Measurements from ENCODE around the gene CACNA1A.
"Not testable (repeated sequence)": the region's sequence is repeated elsewhere in the genome, so short reads cannot be mapped to it uniquely, and the experiment has no call there.

Gene CACNA1A

DNA sequence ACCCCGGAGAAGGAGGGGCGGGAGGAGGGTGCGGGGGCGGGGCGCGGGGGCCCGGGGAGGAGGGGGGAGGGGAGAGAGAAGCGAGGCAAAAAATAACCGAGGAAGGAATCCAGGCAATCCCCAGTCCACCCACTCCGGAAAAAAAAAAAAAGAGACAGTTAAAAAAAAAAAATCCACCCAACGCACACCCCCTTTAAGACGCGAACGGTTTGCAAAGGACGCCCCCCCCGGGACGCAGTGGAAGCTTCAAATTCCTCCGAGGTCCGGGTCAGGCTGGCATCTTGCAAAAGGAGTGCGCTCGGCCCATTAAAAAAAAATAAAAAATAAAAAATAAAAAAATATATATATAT lies at the start of gene CACNA1A:
Gene CACNA1A (minus strand): TSS at position 9 of the 350 bp plus-strand sequence. CDS start 255 bp downstream, outside the sequence.
- no peak for DNase-seq (ENCODE audit: low read depth)

DNA sequence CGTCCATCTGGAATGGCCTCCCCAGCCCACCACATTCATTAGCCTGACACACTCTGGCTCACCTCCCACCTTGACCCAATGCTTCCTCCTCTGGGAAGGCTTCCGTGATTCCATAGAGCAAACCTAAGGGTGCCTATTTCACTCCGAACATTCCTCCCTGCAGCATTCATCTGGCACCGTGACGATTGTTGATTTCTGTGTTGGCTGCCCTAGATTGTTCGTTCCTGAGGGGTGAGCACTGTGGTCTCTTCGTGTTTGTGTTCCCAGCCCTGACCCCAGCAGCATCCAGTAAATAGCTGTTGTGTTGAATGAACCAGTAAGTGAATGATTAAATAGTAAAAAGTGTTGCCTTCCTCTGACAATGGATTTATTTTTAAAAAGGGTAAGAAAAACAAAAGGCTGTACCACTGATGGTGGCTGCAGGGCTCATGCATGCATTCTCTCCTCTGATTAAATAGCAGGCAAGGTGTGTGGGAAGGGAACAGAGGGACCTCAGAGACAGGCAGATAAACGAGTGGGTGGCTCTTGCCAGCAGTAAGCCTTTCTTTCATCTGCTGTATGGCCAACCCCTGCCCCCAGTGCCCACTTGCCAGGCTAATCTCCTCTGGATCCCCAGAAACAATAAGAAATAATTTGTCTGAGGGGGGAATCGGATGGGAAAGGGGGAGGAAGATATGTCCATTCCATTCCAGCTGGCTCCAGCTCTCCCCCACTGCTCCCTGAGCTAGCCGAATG lies 48.4 kb upstream of the CACNA1A start:
- no peak for DNase-seq (ENCODE audit: low read depth)

GRCh38 chr19:13553880-13554400 lies 47.7 kb upstream of the CACNA1A start:
- DNase-seq (ENCODE audit: low read depth) = no peak

- DNase-seq (ENCODE audit: low read depth) = no peak
These were observed 41.9 kb upstream of the CACNA1A start for GRCh38 chr19:13548131-13548530.

GRCh38 chr19:13547102-13547501 lies 40.8 kb upstream of the CACNA1A start:
- no peak for DNase-seq (ENCODE audit: low read depth)

DNA sequence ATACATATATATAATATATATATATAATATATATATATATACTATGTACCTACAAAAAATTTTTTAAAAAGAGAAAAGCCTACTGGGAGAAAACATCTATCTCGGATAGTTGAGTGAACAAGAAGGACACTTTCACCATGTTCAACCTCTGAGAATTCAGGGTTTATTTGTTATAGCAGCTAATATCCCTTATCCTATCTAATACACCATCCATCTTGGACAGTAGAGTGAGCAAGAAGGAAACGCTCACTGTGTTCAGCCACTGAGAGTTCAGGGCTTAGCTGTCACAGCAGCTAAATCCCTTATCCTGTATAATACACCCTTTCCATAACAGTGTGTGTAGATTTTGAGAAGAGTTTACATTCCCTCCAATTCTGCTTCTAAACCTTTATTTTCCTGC lies 38.1 kb upstream of the CACNA1A start:
- no peak for DNase-seq (ENCODE audit: low read depth)

DNA sequence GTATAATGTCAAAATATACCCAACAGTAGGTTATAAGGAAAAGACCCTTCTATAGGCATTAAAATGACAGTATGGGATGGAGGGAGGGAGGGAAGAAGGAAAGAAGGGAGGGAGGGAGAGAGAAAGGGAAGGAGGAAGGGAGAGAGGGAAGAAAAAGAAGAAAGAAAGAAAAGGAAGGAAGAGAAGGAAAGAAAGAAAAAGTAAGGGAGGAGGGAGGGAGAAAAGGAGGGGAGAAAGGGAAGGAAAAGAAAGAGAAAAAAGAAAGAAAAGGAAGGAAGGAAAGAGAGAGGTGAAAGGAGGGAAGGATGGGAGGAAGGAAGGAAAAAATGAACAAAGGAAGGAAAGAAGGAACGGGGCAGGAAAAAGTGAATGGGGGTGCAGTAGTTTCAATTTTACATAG lies 35.3 kb upstream of the CACNA1A start:
- DNase-seq (ENCODE audit: low read depth) = no peak

DNA sequence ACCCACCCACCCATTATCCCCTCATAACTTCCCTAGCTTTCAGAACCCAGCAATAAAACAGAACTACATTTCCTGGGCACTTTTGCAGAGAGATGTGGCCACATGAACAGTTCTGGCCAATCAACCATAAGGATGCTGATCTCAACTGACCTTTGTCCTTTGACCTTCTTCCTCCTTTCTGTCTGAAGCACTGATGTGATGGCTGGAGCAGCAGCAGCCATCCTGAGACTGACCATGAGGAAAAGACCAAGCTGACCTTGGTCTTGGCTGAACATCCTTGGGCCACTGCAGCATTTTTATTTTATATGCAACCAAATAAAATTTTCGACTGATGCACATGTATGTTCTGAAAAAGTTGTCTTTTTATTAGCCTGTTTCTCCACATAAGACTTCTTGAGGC lies 33.1 kb upstream of the CACNA1A start:
- no peak for DNase-seq (ENCODE audit: low read depth)

- no peak for DNase-seq (ENCODE audit: low read depth)
These were observed 32.4 kb upstream of the CACNA1A start for GRCh38 chr19:13538601-13539253.

GRCh38 chr19:13537454-13537853 lies 31.2 kb upstream of the CACNA1A start:
- no peak for DNase-seq (ENCODE audit: low read depth)

- DNase-seq (ENCODE audit: low read depth) = no peak
These were observed 24.4 kb upstream of the CACNA1A start for GRCh38 chr19:13530720-13531119.

- DNase-seq (ENCODE audit: low read depth) = not testable (repeated sequence)
These were observed 23.4 kb upstream of the CACNA1A start for GRCh38 chr19:13529721-13530120.

GRCh38 chr19:13526552-13526951 lies 20.3 kb upstream of the CACNA1A start:
- no peak for DNase-seq (ENCODE audit: low read depth)

DNA sequence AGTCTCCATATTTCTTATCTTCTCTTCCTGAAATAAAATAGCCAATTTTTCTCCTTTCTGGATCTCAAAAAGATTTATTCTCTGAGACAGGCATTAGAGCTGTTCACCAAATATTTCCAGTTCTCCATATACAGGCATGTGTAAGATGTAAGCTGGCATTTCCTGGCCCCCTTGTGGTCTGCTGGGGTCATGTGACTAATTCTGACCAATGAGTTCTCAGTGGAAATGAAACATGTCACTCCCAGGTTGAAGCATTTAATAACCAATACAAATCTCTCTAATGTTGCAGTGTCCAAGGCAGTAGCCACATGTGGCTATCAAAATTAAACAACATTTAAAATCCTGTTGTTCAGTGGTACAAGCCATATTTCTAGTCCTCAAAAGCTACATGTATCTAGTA lies 14.8 kb upstream of the CACNA1A start:
- DNase-seq (ENCODE audit: low read depth) = no peak

- no peak for DNase-seq (ENCODE audit: low read depth)
These were observed 5.7 kb upstream of the CACNA1A start for GRCh38 chr19:13511947-13512346.

GRCh38 chr19:13507053-13507611 lies 853 bp upstream of the CACNA1A start:
- no peak for DNase-seq (ENCODE audit: low read depth)

- no peak for DNase-seq (ENCODE audit: low read depth)
These were observed 363 bp downstream of the CACNA1A start for GRCh38 chr19:13505761-13506470.

- DNase-seq (ENCODE audit: low read depth) = no peak
These were observed 1.0 kb downstream of the CACNA1A start for GRCh38 chr19:13505164-13505695.

DNA sequence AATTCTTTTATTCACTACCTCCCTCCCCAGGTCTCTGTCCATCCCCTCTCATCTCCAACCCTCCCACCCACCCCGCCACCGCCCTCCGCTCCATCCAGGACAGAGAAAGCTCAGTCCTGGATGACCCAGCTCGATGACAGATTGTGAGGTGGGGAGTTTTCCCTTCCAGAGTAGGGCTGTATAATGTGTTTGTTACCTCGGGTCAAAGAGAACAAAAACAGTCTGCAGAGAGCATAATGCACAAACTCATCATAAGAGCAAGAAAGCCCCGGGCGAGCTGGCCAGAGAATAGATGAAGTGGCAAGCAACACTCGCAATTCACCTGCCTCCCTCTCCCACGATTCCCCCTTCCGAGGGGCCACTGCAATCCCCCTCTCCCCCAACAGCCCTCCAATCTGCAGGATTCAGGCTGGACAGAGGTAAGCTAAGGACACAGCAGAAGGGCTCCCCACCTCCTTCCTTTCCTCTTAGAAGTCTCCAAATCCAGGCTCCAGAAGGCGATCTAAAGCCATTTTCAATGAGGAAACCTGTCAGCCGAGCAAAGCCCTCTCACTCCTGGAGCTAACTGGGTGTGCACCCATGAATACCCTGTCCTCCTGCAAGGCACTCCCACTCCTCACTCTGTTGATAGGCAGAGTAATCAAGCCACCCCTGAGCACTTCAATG lies 2.6 kb downstream of the CACNA1A start:
- no peak for DNase-seq (ENCODE audit: low read depth)

DNA sequence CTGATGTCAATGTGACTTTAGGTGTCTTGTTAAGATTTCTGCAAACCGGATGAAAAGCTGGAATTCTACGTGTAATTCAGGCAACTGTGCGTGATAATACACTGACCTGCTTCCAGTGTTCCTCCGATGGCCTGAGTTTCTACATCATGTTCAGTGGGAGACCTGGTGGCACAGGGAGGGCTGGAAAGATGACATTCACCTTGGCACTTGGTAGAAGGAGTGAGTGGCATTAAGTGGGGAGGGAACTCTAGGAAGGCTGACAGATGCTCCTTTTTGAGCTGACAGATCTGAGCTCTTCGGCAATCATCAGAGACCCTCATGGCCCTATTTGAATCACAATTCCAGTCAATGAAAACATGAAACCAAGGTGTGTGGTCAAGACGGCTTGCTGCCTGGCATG lies 4.0 kb downstream of the CACNA1A start:
- no peak for DNase-seq (ENCODE audit: low read depth)

- no peak for DNase-seq (ENCODE audit: low read depth)
These were observed 6.6 kb downstream of the CACNA1A start for GRCh38 chr19:13499692-13500091.

Data from stimulated activated CD8-positive, alpha-beta memory T cell treated with anti-CD3 and anti-CD28 coated beads, Interleukin-15, amount 100 ng/mL, for 1 hour (primary cell).